Natural killer cell (primary cell): ENCODE measurements around the gene OR2Y1. TPM values are rescaled to one million over a fixed set of nuclear protein-coding genes. Genes with fewer than 3 reads are reported as not detected.

Experiments
- ATAC-seq, 3 donors: fragments of 150-1000 bp in 2 of 3; fragments of 200-7000 bp in 1 of 3; cut with Tn5 transposase; 1 replicate in 1 of 3; 2 replicates in 2 of 3; pipeline ENCODE4 v1.10.0; 2021; ENCODE audit warnings: mild to moderate bottlenecking in 2 of 3, moderate library complexity in 2 of 3
- DNase-seq, 2 donors: peaks; one replicate each; pipeline versions ENCODE4 v3.0.0 to v3.0.0-alpha.2; 2013 to 2021; ENCODE audit warnings: mixed read lengths in 1 of 2
- H3K27ac ChIP-seq: one replicate; pipeline ENCODE4 v1.5.1; 2013; ENCODE audit warnings: mild to moderate bottlenecking, low read length
- H3K27me3 ChIP-seq: one replicate; pipeline ENCODE4 v1.6.1; 2013; ENCODE audit warnings: low read length; ENCODE audit not compliant: control insufficient read depth, insufficient read depth
- H3K36me3 ChIP-seq: one replicate; pipeline ENCODE4 v1.6.1; 2013; ENCODE audit warnings: low read length; ENCODE audit not compliant: control insufficient read depth, insufficient read depth
- H3K4me1 ChIP-seq: one replicate; pipeline ENCODE4 v1.6.1; 2013; ENCODE audit warnings: low read length; ENCODE audit not compliant: control insufficient read depth, insufficient read depth
- H3K4me3 ChIP-seq: one replicate; pipeline ENCODE4 v1.5.1; 2013; ENCODE audit warnings: low read length
- H3K9me3 ChIP-seq: one replicate; pipeline ENCODE4 v1.6.1; 2013; ENCODE audit warnings: low read length; ENCODE audit not compliant: control insufficient read depth, insufficient read depth
- H3K27ac Mint-ChIP-seq, 2 donors: one replicate each; pipeline ENCODE4 v1.8.0; 2022; ENCODE audit warnings: mild to moderate bottlenecking in 2 of 2, mixed read lengths in 2 of 2, moderate library complexity in 1 of 2
- H3K27me3 Mint-ChIP-seq, 2 donors: one replicate each; pipeline ENCODE4 v1.8.0; 2022; ENCODE audit warnings: low read depth in 2 of 2, mixed read lengths in 2 of 2
- H3K36me3 Mint-ChIP-seq: one replicate; pipeline ENCODE4 v1.8.0; 2022; ENCODE audit warnings: mixed read lengths
- H3K4me1 Mint-ChIP-seq, 2 donors: one replicate each; pipeline ENCODE4 v1.8.0; 2022; ENCODE audit warnings: mixed read lengths in 2 of 2
- H3K4me3 Mint-ChIP-seq: one replicate; pipeline ENCODE4 v1.8.0; 2022; ENCODE audit warnings: mild to moderate bottlenecking, moderate library complexity, mixed read lengths
- H3K9me3 Mint-ChIP-seq, 2 donors: one replicate each; pipeline ENCODE4 v1.8.0; 2022; ENCODE audit warnings: mixed read lengths in 2 of 2
- WGBS: methylation state at CpG from one replicate; pipeline ENCODE4 v1.1.7; 2013; ENCODE audit warnings: missing lambda C conversion rate; ENCODE audit not compliant: insufficient coverage; 5-methylcytosine and 5-hydroxymethylcytosine counted together
- intact Hi-C: fragments of 100-400 bp; cut with micrococcal nuclease; formaldehyde crosslinking; loops from one replicate; pipeline ENCODE4 v1.14.2; 2022
- total RNA-seq, 4 donors: library from RNA; stranded (reverse); fragments of 120-200 nt in 1 of 4; gene quantifications; one replicate each; pipeline versions ENCODE4 v1.2.3 to v1.2.4, GENCODE V29; 2013 to 2022
- TF ChIP-seq, protein P1 (sequence below): fragments of 200-600 bp; IDR thresholded peaks from one replicate; pipeline ENCODE4 v1.8.0; 2022; ENCODE audit warnings: antibody characterized with exemption

Gene OR2Y1
- total RNA-seq, 3 donors from 2014 or later (not counting 1 experiment from before 2014, with no cell fraction given) = not detected

GRCh38 chr5:180779985-180780610 lies 40.2 kb upstream of the OR2Y1 start:
- intact Hi-C loops = no loop called here
- no peak for ATAC-seq
- DNase-seq = no peak

GRCh38 chr5:180777475-180777874 lies 37.6 kb upstream of the OR2Y1 start:
- TF ChIP-seq, protein P1, sequence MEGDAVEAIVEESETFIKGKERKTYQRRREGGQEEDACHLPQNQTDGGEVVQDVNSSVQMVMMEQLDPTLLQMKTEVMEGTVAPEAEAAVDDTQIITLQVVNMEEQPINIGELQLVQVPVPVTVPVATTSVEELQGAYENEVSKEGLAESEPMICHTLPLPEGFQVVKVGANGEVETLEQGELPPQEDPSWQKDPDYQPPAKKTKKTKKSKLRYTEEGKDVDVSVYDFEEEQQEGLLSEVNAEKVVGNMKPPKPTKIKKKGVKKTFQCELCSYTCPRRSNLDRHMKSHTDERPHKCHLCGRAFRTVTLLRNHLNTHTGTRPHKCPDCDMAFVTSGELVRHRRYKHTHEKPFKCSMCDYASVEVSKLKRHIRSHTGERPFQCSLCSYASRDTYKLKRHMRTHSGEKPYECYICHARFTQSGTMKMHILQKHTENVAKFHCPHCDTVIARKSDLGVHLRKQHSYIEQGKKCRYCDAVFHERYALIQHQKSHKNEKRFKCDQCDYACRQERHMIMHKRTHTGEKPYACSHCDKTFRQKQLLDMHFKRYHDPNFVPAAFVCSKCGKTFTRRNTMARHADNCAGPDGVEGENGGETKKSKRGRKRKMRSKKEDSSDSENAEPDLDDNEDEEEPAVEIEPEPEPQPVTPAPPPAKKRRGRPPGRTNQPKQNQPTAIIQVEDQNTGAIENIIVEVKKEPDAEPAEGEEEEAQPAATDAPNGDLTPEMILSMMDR = no peak
- no peaks in the 10 kb centered on the region for H3K36me3 ChIP-seq
- no peak overlapping the region for H3K4me3 ChIP-seq
- Mint-ChIP-seq H3K27ac (no peak overlapping the region), H3K4me1 (no peaks in the 10 kb centered on the region), H3K4me3 (no peak overlapping the region), H3K36me3 (no peaks in the 10 kb centered on the region), H3K9me3 (no peaks in the 10 kb centered on the region), H3K27me3 (peaks cover 6 to 8% of the 10 kb centered on the region in 2 donors)
- DNase-seq (no peak), ATAC-seq (no peak)
- peaks cover 2% of the 10 kb centered on the region for H3K27me3 ChIP-seq
- H3K4me1 ChIP-seq = no peaks in the 10 kb centered on the region
- no peaks in the 10 kb centered on the region for H3K9me3 ChIP-seq
- 100% methylated on average over 1 of the region's 1 CpG for WGBS
- no peak overlapping the region for H3K27ac ChIP-seq
- intact Hi-C loops = no loop called here

More at GRCh38 chr5:180779985-180780610, 40.2 kb upstream of the OR2Y1 start:
- no peaks in the 10 kb centered on the region for H3K9me3 Mint-ChIP-seq
- H3K4me3 Mint-ChIP-seq = no peak overlapping the region
- H3K4me1 Mint-ChIP-seq = peaks cover 0 to 5% of the 10 kb centered on the region in 2 donors
- H3K36me3 Mint-ChIP-seq = no peaks in the 10 kb centered on the region
- H3K4me3 ChIP-seq = no peak overlapping the region
- no peak overlapping the region for H3K27ac Mint-ChIP-seq
- no peak overlapping the region for H3K27ac ChIP-seq
- TF ChIP-seq, protein P1 = no peak
- WGBS = 95% methylated on average over 10 of the region's 10 CpGs
- no peaks in the 10 kb centered on the region for H3K4me1 ChIP-seq
- H3K27me3 Mint-ChIP-seq = no peaks in the 10 kb centered on the region
- H3K27me3 ChIP-seq = no peaks in the 10 kb centered on the region
- no peaks in the 10 kb centered on the region for H3K9me3 ChIP-seq
- H3K36me3 ChIP-seq = no peaks in the 10 kb centered on the region

DNA sequence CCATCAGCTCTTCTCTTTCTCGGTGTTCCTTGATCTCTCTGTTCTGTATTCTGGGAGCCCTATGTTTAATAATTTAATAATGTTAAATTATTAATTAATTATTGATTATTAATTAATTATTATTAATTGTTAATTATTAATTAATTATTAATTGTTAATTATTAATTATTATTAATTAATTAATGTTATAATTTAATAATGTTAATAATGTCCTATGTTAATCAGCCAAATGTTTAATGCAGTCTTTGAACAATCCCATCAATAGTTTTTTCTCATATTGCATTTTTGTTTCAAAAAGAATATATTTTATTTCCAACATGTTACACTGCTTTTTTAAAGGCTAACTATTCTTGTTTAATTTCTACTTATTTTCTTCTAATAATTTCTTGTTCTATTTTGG lies 36.5 kb upstream of the OR2Y1 start:
- peaks cover 9 to 14% of the 10 kb centered on the region in 2 donors for H3K27me3 Mint-ChIP-seq
- ATAC-seq (no peak), DNase-seq (no peak)
- H3K9me3 ChIP-seq = no peaks in the 10 kb centered on the region
- H3K27ac Mint-ChIP-seq = no peak overlapping the region
- intact Hi-C loops = no loop called here
- no peaks in the 10 kb centered on the region for H3K36me3 ChIP-seq
- no peak overlapping the region for H3K4me3 ChIP-seq
- H3K9me3 Mint-ChIP-seq = no peaks in the 10 kb centered on the region
- no peaks in the 10 kb centered on the region for H3K36me3 Mint-ChIP-seq
- no peaks in the 10 kb centered on the region for H3K4me1 Mint-ChIP-seq
- H3K27me3 ChIP-seq = peaks cover 2% of the 10 kb centered on the region
- no peaks in the 10 kb centered on the region for H3K4me1 ChIP-seq
- H3K4me3 Mint-ChIP-seq = no peak overlapping the region
- WGBS = no CpG with 5 or more reads among the region's 1 CpG
- TF ChIP-seq, protein P1 = no peak
- no peak overlapping the region for H3K27ac ChIP-seq

- no peak overlapping the region for H3K27ac Mint-ChIP-seq
- Histone ChIP-seq H3K4me1 (no peaks in the 10 kb centered on the region), H3K4me3 (no peak overlapping the region), H3K9me3 (no peaks in the 10 kb centered on the region), H3K27me3 (peaks cover 2% of the 10 kb centered on the region), H3K27ac (no peak overlapping the region), H3K36me3 (no peaks in the 10 kb centered on the region)
- TF ChIP-seq, protein P1 = no peak
- DNase-seq (no peak), ATAC-seq (no peak)
- H3K4me1 Mint-ChIP-seq = no peaks in the 10 kb centered on the region
- no peaks in the 10 kb centered on the region for H3K9me3 Mint-ChIP-seq
- intact Hi-C loops = no loop called here
- no peak overlapping the region for H3K4me3 Mint-ChIP-seq
- H3K27me3 Mint-ChIP-seq = peaks cover 9 to 14% of the 10 kb centered on the region in 2 donors
- H3K36me3 Mint-ChIP-seq = no peaks in the 10 kb centered on the region
- WGBS = 88% methylated on average over 6 of the region's 7 CpGs
These were observed 35.8 kb upstream of the OR2Y1 start for GRCh38 chr5:180775624-180776023.
